Type B pancreatic cell (in vitro differentiated cells): ENCODE measurements around the gene HCN2. TPM values are rescaled to one million over a fixed set of nuclear protein-coding genes. Genes with fewer than 3 reads are reported as not detected.

Experiments
- DNase-seq: peaks from one replicate; pipeline ENCODE4 v3.0.0; 2021; ENCODE audit warnings: mixed read lengths; ENCODE audit not compliant: unreplicated experiment; ENCODE audit errors: extremely low spot score
- H3K27ac Mint-ChIP-seq: 2 replicates; pipeline ENCODE4 v1.8.0; 2021; ENCODE audit warnings: mild to moderate bottlenecking, mixed read lengths
- H3K27me3 Mint-ChIP-seq: 2 replicates; pipeline ENCODE4 v1.8.0; 2021; ENCODE audit warnings: mixed read lengths
- H3K36me3 Mint-ChIP-seq: 2 replicates; pipeline ENCODE4 v1.8.0; 2021; ENCODE audit warnings: mixed read lengths
- H3K4me1 Mint-ChIP-seq: one replicate; pipeline ENCODE4 v1.8.0; 2021; ENCODE audit warnings: mixed read lengths; ENCODE audit not compliant: unreplicated experiment
- H3K4me3 Mint-ChIP-seq: 2 replicates; pipeline ENCODE4 v1.8.0; 2021; ENCODE audit warnings: mild to moderate bottlenecking, mixed read lengths
- H3K9me3 Mint-ChIP-seq: 2 replicates; pipeline ENCODE4 v1.8.0; 2021; ENCODE audit warnings: mixed read lengths
- CTCF ChIP-seq: fragments of 200-600 bp; sonication (generic); conservative IDR thresholded peaks from 2 replicates; pipeline ENCODE4 v1.5.0; 2021; ENCODE audit warnings: antibody characterized with exemption, mild to moderate bottlenecking
- total RNA-seq: library from RNA; stranded (reverse); gene quantifications from 2 replicates; pipeline ENCODE4 v1.2.1, GENCODE V29; 2021; ENCODE audit warnings: low replicate concordance

Gene HCN2
- total RNA-seq, 1 donor from 2014 or later: 1.4 TPM

GRCh38 chr19:567296-567900 lies 22.3 kb upstream of the HCN2 start:
- Mint-ChIP-seq H3K27ac (no peak overlapping the region), H3K4me3 (peak overlapping the region; percentile 1), H3K9me3 (peaks cover 2% of the 10 kb centered on the region), H3K27me3 (peaks cover 10% of the 10 kb centered on the region), H3K36me3 (peaks cover 7% of the 10 kb centered on the region), H3K4me1 (peaks cover 22% of the 10 kb centered on the region)
- TF ChIP-seq CTCF: no peak
- no peak for DNase-seq

- peaks cover 10% of the 10 kb centered on the region for H3K27me3 Mint-ChIP-seq
- TF ChIP-seq CTCF: no peak
- no peak for DNase-seq
- H3K4me1 Mint-ChIP-seq: peaks cover 34% of the 10 kb centered on the region
- peak overlapping the region; percentile 89 for H3K27ac Mint-ChIP-seq
- no peaks in the 10 kb centered on the region for H3K9me3 Mint-ChIP-seq
- H3K36me3 Mint-ChIP-seq: peaks cover 7% of the 10 kb centered on the region
- no peak overlapping the region for H3K4me3 Mint-ChIP-seq
Observed at GRCh38 chr19:570251-570686, 19.4 kb upstream of the HCN2 start.

- no peak for TF ChIP-seq CTCF
- Mint-ChIP-seq H3K4me3 (peak overlapping the region; percentile 96), H3K27ac (peak overlapping the region; percentile 98), H3K27me3 (peaks cover 10% of the 10 kb centered on the region), H3K4me1 (peaks cover 34% of the 10 kb centered on the region), H3K9me3 (no peaks in the 10 kb centered on the region), H3K36me3 (peaks cover 7% of the 10 kb centered on the region)
- no peak for DNase-seq
Observed at GRCh38 chr19:570937-571565, 18.6 kb upstream of the HCN2 start.

GRCh38 chr19:571566-571974 lies 18.1 kb upstream of the HCN2 start:
- H3K36me3 Mint-ChIP-seq: peaks cover 3% of the 10 kb centered on the region
- H3K4me1 Mint-ChIP-seq: peaks cover 31% of the 10 kb centered on the region
- TF ChIP-seq CTCF: no peak
- H3K9me3 Mint-ChIP-seq: no peaks in the 10 kb centered on the region
- peak overlapping the region; percentile 96 for H3K4me3 Mint-ChIP-seq
- peak overlapping the region; percentile 98 for H3K27ac Mint-ChIP-seq
- H3K27me3 Mint-ChIP-seq: peaks cover 10% of the 10 kb centered on the region
- DNase-seq: no peak

- no peak for TF ChIP-seq CTCF
- H3K9me3 Mint-ChIP-seq: no peaks in the 10 kb centered on the region
- peak within 1 kb of the TSS; percentile 96 for H3K4me3 Mint-ChIP-seq
- H3K27ac Mint-ChIP-seq: peak within 1 kb of the TSS; percentile 98
- peaks cover 10% of the 10 kb centered on the region for H3K27me3 Mint-ChIP-seq
- DNase-seq: peak; percentile 99
- H3K36me3 Mint-ChIP-seq: peaks cover 3% of the 10 kb centered on the region
- peaks cover 30% of the 10 kb centered on the region for H3K4me1 Mint-ChIP-seq
Observed at GRCh38 chr19:572140-572742, 17.4 kb upstream of the HCN2 start, which contains the start of gene BSG. BSG (plus strand) TSS chr19:572596; CDS start chr19:572635, 39 bp downstream.
